RPMI7951 (cell line): Measurements from ENCODE around the gene RSBN1. TPM values are rescaled to one million over a fixed set of nuclear protein-coding genes. Genes with fewer than 3 reads are reported as not detected.
"Not testable (repeated sequence)": the region's sequence is repeated elsewhere in the genome, so short reads cannot be mapped to it uniquely, and the experiment has no call there.

ENCODE experiments used
- DNase-seq: peaks from one replicate; pipeline ENCODE4 v3.0.0-alpha.2; 2012; ENCODE audit warnings: low read depth
- total RNA-seq: library from RNA; depleted of rRNA; stranded (reverse); fragments of >200 nt; shearing (Covaris generic); gene quantifications from 2 replicates; pipeline ENCODE4 v1.2.3, GENCODE V29; 2014; rRNA removed

The RSBN1 gene
- total RNA-seq, 1 experiment from 2014 or later: 13.1 TPM

DNA sequence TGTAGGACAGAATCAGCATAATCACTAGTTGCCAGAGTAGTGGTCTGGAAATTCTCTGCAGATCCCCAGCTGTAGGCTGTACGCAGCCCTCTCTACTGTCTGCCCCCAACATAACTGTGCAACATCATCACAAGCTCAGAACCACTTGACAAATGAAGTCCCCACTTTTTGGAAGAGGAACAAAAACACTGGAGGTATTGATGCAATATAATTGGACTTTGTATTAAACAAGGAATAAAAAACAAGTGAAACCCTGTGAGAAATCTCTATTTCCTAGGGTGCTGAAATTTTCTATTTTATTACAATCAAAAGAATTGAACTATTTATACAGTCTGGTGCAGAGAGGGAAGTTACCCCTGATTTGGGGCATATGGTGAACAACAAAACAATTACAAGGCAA is 68.2 kb downstream of the RSBN1 start:
- DNase-seq: no peak

DNA sequence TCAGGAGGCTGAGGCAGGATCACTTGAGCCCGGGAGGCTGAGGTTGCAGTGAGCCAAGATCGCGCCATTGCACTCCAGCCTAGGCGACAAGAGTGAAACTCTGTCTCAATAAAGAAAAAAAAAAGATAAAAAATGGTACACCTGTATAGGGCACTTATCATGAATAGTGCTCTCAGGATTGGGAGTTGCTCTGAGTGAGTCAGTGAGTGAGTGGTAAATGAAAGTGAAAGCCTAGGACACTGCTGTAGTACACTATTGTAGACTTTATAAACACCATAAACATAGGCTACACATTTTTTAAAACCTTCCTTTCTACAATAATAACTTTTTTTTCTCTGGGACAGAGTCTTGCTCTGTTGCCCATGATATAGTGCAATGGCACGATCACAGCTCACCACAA is 69.8 kb downstream of the RSBN1 start:
- DNase-seq: no peak

GRCh38 chr1:113734357-113735055 is 77.8 kb downstream of the RSBN1 start:
- no peak for DNase-seq

- no peak for DNase-seq
Observed at GRCh38 chr1:113732802-113733201, 79.5 kb downstream of the RSBN1 start.

GRCh38 chr1:113721010-113721409 is 91.3 kb downstream of the RSBN1 start:
- no peak for DNase-seq

DNA sequence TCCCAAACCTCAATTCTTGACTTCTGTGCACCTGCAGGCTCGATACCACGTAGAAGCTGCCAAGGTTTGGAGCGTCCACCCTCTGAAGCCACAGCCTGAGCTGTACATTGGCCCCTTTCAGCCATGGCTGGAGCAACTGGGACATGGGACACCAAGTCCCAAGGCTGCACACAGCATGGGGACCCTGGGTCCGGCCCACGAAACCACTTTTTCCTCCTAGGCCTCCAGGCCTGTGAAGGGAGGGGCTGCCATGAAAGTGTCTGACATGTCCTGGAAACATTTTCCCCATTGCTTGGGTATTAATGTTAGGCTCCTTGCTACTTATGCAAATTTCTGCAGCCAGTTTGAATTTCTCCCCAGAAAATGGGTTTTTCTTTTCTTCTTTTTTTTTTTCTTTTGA is 93.7 kb downstream of the RSBN1 start:
- not testable (repeated sequence) for DNase-seq

GRCh38 chr1:113717506-113717905 is 94.8 kb downstream of the RSBN1 start:
- not testable (repeated sequence) for DNase-seq

GRCh38 chr1:113714606-113715269 is 97.5 kb downstream of the RSBN1 start:
- DNase-seq: no peak

Other genes with a start within 250 kb of the RSBN1 start
- gene PHTF1, start 53.0 kb downstream of the RSBN1 start, total RNA-seq: 35.3 and 38.1 TPM in 2 replicates
- gene PTPN22, start 59.2 kb upstream of the RSBN1 start, total RNA-seq: 0.59 and 1.1 TPM in 2 replicates
- not detected in 2 replicates for gene BCL2L15, start 75.1 kb upstream of the RSBN1 start, total RNA-seq
- gene AP4B1, start 92.3 kb upstream of the RSBN1 start, total RNA-seq: 16.9 and 20.3 TPM in 2 replicates
- 15.7 and 21.5 TPM in 2 replicates for gene DCLRE1B, start 92.8 kb upstream of the RSBN1 start, total RNA-seq
- gene HIPK1, start 116.8 kb upstream of the RSBN1 start, total RNA-seq: 18.2 and 23.6 TPM in 2 replicates
- gene OLFML3, start 167.0 kb upstream of the RSBN1 start, total RNA-seq: 9.1 and 9.7 TPM in 2 replicates